DMS79 (cell line): ENCODE data around the gene RHBDD2.
A peak's percentile ranks its signal among the peaks of the same experiment; 100 is the strongest.
"Not testable (repeated sequence)": the region's sequence is repeated elsewhere in the genome, so short reads cannot be mapped to it uniquely, and the experiment has no call there.

Source experiments
- DNase-seq: peaks from one replicate; lab custom pipeline; 2025; lab: John Stamatoyannopoulos, UW

The RHBDD2 gene

DNA sequence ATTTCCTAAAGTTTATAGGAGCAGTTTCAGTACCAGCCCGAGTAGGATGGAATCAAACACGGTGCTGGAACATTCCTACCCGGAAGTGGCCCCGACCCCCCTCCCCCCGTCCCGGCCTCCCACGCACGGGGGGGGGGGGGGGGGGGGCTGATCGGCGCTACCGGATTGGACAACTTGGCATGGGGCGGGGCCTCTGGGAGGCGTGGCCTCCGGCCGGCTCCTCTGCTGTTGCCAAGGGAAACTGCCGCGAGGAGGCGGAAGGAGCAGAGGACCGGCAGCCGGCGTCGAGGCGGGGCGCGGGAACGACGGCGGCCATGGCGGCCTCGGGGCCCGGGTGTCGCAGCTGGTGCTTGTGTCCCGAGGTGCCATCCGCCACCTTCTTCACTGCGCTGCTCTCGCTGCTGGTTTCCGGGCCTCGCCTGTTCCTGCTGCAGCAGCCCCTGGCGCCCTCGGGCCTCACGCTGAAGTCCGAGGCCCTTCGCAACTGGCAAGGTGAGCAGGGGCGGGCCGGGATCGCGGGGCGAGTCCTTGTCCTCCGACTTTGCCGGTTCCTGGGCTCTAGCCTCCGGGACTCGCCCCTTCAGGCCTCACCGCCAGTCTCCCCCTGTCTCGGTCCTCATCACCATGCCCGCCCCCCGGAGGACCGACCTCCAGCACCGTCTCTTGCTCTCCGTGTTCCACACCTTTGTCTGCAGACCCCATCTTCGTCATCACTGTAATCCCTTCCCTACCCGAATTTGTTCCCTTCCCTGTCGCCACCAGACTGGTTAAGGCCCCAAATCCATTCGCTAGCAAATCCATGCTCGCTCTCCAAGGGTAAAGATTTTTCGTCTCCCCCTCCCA is at the start of gene RHBDD2:
Gene RHBDD2, plus strand, starts transcription at position 266 of the 843 bp plus-strand sequence. Its CDS starts 49 bp downstream, at position 315.
- peak; percentile 82 for DNase-seq

DNA sequence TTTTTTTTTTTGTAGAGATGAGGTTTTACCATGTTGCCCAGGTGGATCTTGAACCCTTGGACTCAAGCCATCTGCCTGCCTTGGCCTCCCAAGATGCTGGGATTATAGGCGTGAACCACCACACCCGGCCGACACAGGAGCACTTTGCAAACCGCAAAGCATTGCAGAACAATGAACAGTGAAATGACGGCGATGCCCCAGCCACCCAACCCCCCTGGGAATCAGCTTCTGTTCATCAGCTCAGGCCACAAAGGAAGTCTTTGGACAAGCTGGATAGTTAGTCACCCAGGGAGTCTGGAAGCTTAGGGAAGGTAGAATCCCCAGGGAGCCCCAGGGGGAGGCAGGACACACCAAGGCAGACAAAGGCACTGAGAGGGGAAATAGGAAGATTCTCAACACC is 49.2 kb upstream of the RHBDD2 start:
- not testable (repeated sequence) for DNase-seq

DNA sequence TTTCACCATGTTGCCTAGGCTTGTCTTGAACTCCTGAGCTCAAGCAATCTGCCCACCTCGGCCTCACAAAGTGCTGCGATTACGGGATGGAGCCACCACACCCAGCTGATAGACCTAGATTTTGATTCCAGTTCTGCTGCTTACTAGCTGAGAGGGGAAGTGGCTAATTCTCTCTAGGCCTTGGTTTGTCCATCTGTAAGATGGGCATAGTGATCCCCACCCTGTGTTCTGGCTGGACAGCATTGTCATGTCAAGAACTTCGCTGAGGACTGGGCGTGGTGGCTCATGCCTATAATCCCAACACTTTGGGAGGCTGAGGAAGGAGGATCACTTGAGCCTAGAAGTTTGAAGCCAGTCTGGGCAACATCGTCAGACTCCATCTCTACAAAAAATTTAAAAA is 47.9 kb upstream of the RHBDD2 start:
- DNase-seq, result no peak

DNA sequence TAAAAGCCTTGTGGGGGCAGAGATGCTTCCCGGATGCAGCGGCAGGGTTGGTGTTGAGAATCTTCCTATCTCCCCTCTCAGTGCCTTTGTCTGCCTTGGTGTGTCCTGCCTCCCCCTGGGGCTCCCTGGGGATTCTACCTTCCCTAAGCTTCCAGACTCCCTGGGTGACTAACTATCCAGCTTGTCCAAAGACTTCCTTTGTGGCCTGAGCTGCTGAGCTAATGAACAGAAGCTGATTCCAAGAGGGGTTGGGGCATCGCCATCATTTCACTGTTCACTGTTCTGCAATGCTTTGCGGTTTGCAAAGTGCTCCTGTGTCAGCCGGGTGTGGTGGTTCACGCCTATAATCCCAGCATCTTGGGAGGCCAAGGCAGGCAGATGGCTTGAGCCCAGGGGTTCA is 45.2 kb upstream of the RHBDD2 start:
- not testable (repeated sequence) for DNase-seq

DNA sequence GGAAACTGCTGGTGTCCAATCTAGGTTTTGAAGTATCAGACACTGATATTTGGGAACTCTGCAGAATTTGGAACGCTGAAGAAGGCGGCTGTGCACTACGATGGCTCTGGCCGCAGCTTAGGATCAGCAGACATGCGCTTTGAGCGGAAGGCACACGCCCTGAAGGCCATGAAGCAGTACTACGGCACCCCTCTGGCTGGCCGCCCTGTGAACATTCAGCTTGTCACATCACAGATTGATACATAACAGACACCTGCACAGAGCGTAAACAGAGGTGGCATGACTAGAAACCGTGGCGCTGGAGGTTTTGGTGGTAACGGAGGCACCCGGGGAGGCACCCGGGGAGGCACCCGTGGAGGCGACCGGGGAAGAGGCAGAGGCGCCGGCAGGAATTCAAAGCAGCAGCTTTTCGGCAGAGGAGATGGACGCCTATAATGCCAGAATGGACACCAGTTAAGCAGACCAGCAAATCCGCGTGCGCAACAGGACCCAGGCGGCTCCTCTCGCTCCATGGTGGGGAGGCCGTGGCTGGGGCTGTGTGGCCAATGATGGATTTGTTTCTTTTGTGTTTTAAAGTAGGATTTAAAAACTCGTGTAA is 43.0 kb upstream of the RHBDD2 start:
- DNase-seq, result no peak

DNA sequence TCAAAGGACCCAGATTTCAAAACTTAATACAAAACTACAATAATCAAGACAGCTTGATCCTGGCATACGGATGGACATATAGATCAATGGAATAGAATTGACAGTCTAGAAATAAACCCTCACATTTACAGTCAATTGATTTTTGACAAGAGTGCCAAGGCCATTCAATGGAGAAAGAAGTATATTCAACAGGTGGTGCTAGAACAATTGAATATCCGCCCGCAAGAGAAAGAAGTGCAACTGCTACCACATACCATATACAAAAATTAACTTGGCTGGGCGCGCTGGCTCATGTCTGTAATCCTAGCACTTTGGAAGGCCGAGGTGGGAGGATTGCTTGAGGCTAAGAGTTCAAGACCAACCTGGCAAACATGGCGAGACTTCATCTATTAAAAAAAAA is 42.0 kb upstream of the RHBDD2 start:
- DNase-seq, result no peak

DNA sequence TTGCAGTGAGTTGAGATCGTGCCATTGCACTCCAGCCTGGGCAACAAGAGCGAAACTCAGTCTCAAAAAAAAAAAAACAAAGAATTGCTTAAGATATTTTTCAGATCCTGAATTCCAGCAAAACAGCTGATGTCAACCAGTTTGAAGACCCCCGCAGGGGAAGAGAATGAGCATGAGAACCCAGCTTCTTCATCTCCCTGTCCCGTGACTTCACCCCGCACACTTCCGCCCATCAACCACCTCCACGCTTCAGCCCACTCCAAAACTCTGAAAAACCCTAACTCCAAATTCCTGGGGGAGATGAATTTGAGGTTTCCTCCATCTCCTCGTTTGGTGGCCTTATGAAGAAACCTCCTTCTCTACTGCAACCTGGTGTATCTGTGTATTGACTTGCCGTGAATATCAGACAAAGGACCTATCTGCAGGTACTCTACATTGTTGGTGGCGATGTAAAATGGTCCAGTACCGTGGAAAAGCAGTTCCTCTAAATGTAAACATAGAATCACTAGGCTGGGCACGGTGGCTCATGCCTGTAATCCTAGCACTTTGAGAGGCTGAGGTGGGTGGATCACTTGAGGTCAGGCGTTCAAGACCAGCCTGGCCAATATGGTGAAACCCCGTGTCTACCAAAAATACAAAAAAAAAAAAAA is 40.4 kb upstream of the RHBDD2 start:
- not testable (repeated sequence) for DNase-seq

DNA sequence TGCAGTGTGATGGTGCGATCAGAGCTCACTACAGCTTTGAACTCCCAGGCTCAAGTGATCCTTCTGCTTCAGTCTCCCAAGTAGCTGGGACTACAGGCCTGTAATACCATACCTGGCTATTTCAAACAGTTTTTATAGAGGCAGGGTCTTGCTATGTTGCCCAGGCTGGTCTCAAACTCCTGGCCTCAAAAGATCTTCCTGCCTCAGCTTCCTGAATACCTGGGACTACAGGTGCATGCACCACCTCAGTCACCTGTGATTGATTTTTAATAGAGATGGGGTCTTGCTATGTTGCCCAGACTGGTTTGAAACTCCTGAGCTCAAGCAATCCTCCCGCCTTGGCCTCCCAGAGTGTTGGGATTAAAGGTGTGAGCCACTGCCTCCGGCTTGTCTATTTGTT is 38.8 kb upstream of the RHBDD2 start:
- no peak for DNase-seq

DNA sequence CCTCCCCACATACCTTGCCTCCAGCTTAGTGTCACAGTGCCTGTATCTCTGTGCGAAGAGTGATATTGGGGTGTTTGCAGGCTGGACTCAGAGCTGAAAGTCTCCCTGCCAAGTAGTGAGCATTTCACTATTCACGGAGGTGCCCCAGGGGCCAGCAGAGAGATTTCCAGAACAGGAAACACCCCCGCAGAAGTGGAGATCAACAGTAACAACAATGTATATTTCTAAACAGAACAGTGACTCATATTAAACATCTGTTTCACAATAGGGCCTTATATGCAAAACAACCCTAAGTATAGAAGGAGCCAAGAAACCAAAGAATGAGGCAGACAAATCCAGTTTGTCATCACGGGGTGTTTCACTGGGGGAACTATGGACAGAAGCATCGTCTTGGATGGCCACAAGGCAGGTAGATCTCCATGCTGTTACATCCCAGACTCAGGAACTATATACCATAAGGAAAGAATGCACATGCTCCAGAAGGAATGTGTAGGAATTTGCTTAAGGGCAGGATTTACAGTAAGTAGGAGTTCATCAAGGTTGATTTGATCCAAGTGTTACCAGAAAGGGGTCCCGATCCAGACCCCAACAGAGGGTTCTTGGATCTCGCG is 35.9 kb upstream of the RHBDD2 start:
- DNase-seq, result no peak

DNA sequence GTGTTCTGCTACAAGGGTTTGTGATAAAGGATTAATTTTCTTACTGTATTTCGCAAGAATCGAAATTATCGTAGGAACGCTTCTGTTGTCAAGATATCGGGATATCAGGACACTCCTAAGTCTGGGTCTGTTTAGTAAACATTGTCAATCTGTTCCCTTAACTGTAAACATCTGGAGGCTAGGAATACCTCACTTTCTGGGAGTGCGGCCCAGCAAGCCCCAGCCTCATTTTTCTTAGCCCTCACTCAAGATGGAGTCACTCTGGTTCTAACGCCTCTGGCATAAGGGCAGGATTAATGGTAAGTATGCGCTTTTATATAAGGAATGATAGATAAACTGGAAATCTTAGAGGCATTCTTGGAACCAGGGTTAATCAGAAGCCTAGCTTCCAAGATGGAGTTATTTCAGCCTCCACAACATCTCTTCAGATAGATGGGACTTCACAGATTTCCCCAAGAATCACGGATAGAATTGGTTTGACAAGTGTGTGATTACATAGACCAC is 35.2 kb upstream of the RHBDD2 start:
- no peak for DNase-seq

DNA sequence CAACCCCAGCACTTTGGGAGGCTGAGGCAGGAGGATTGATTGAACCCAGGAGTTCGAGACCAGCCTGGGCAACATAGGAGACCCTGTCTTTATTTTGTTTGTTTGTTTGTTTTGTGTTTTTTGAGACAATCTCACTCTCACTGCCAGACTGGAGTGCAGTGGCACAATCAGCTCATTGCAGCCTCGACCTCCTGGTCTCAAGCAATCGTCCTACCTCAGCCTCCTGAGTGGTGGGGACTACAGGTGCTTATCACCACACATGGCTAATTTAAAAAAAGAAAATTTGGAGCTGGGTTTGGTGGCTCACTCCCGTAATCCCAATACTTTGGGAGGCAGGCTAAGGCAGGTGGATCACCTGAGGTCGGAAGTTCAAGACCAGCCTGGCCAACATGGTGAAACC is 34.7 kb upstream of the RHBDD2 start:
- no peak for DNase-seq

DNA sequence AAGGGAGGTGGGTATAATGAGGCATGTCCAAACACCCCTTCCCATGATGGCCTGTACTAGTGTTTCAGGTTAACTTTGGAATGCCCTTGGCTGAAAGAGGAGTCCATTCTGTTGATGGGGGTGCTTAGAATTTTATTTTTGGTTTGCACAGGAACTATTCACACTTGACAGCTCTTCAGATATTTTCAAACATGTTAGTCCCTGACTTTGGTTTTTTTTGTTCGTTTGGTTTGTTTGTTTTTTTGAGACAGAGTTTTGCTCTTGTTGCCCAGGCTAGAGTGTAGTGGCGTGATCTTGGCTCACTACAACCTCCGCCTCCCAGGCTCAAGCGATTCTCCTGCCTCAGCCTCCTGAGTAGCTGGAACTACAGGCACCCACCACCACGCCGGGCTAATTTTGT is 33.7 kb upstream of the RHBDD2 start:
- not testable (repeated sequence) for DNase-seq

DNA sequence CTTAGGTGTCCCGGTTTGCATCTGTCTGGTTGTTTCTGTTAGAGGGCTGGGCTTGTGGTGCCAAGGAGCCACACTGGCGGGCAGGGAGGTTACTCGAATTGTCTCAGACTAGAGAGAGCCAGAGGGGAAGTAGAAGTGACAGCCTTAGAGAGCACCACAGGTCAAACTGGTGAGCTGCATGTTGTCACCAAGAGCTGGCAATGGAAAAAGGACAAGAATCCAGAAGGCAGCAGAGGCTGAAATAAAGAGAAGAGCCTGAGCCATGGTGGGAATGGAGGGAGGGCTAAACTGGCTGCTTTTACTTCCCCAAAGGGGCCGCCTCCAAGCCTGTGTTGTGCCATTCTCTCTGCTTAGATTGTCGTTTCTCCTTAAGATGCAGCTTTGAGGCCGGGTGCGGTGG is 31.1 kb upstream of the RHBDD2 start:
- DNase-seq, result no peak

DNA sequence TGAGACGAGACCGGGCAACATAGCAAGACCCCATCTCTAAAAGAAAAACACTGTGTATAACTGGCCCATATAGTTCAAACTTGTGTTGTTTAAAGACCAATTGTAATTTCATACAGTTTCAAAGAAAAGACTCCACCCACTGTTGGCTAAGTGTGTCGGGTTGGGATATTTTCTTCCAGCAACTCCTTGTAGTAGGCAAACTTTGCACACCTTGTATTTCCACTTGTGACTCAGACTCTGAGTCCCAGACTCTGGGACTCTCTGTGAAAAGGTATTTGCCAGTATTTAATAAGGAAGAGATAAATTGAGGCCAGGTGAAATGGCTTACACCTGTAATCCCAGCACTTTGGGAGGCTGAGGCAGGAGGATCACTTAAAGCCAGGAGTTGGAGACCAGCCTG is 29.3 kb upstream of the RHBDD2 start:
- no peak for DNase-seq

DNA sequence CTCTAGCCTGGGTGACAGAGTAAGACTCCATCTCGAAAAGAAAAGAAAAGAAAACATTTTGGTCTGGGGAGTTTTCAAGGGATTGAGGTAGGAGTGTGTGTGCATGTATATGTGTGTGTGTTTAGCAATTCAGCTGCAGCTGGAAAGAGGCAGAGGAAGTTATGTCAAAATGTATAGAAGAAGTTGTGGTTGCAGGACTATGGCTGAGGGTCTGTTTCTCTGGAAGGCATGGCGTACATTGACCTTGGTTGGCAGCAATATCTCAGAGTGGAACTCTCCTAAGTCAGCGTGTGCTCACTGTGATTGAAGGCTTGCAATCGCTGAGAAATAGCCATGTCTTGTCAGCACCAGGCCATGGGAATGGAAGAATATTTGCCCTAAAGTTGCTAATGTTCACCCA is 28.6 kb upstream of the RHBDD2 start:
- no peak for DNase-seq

DNA sequence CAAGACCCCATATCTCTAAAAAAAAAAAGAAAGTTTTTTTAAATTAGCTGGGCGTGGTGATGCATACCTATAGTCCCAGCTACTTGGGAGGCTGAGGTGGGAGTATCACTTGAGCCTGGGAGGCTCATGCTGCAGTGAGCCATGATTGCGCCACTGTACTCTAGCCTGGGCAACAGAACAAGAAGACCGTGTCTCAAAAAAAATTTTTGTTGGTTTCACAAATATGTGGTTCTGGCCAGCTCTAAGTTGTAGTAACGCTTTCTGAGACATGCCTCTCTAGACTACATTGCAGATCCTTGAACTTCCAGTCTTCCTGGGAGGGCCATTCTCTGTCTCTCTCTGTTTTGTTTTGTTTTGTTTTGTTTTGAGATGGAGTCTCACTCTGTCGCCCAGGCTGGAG is 24.6 kb upstream of the RHBDD2 start:
- DNase-seq, result no peak

DNA sequence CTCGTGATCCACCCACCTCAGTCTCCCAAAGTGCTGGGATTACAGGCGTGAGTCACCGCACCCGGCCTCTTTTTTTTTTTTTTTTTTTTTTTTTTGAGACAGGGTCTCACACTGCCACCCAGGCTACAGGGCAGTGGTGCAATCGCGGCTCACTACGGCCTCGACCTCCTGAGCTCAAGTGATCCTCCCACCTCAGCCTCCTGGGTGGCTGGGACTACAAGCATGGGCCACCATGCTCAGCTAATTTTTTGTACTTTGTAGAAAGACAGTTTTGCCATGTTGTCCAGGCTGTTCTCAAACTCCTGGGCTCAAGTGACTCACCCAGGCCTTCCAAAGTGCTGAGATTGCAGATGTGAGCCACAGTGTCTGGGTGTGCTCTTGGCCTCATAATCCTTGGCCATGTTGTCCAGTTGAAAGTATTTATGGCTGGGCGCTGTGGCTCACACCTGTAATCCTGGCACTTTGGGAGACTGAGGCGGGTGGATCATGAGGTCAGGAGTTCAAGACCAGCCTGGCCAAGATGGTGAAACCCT is 24.0 kb upstream of the RHBDD2 start:
- DNase-seq, result not testable (repeated sequence)

DNA sequence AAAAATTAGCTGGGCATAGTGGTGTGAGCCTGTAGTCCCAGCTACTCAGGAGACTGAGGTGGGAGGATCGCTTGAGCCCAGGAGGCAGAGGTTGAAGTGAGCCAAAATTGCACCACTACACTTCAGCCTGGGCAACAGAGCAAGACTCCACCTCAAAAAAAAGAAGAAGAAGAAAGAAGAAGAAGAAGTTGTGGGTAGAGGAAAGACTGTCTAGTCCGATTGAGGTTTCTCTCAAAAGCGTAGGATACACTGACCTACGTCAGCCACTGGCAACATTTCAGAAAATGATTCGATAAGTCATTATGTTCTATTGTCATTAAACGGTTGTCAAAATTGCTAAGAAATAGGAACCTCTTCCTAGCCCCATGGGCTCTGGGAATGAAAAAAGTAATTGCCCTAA is 22.3 kb upstream of the RHBDD2 start:
- no peak for DNase-seq

DNA sequence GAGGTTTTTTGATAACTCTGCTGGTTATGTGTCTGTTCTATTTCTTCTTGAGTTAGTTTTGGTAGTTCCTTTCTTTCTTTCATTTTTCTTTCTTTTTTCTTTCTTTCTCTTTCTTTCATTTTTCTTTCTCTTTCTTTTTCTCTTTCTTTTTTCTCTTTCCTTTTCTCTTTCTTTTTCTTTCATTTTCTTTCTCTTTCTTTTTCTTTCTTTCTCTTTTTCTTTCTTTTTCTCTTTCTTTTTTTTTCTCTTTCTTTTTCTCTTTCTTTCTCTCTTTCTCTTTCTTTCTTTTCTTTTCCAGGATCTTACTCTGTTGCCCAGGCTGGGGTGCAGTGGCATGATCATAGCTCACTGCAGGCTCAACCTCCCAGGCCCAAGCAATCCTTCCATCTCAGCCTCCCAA is 20.4 kb upstream of the RHBDD2 start:
- DNase-seq, result no peak

DNA sequence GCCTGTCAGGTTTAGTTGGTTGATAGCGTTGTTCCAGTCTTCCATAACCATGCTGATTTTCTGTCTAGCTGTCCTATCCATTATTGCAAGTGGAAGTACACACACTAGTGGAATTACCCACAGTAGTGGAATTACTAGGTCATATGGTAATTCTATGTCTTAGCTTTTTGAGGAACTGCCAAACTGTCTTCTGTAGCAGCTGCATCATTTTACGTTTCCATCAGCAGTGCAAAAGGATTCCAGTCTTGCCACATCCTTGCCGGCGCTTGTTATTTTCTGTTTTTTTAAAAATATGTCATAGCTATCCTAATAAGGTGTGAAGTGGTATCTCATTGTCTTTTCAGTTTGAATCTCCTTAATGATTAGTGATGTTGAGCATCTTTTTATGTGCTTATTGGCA is 17.2 kb upstream of the RHBDD2 start:
- no peak for DNase-seq

DNA sequence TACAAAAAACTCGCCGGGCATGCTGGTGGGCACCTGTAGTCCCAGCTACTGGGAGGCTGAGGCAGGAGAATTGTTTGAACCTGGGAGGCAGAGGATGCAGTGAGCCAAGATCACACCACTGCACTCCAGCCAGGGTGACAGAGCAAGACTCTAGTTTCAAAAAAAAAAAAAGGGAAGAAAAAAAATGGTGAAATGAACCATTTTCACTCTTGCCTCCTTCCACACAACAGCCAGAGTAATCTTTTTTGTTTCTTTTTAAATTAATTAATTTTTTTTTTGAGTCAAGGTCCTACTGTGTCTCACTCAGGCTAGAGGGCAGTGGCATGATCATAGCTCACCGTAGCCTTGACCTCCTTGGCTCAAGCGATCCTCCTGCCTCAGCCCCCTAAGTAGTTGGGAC is 14.6 kb upstream of the RHBDD2 start:
- not testable (repeated sequence) for DNase-seq

DNA sequence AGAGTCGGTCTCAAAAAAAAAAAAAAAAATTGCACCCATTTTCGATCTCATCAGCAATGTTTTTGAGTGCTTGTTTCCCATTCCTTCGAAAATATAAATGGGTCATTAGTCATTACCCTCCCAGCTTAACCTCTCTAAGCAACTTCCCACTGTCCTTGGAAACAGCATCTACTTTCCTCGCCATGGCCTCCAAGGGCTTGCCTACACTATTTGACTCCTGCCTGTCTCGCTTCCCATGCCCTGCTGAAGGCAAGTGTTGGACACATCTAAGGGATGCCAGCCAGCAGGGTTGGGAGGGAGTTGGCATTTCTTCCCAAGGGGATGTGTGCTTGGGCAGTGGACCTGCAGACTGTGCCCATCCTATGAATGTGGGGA is 12.7 kb upstream of the RHBDD2 start:
- no peak for DNase-seq
